DMS153 treated with DMSO at 0.1 percent for 48 hours (cell line): Measurements from ENCODE around the gene RUBCN.
"Not testable (repeated sequence)": the region's sequence is repeated elsewhere in the genome, so short reads cannot be mapped to it uniquely, and the experiment has no call there.

Experiments used
- DNase-seq: peaks from one replicate; lab custom pipeline; 2025; ENCODE audit not compliant: unreplicated experiment; lab: John Stamatoyannopoulos, UW

Gene RUBCN

GRCh38 chr3:197734667-197735318 is 1.9 kb downstream of the RUBCN start:
- no peak for DNase-seq

GRCh38 chr3:197733042-197733441 is 3.7 kb downstream of the RUBCN start:
- no peak for DNase-seq

- DNase-seq, result not testable (repeated sequence)
Observed at GRCh38 chr3:197731483-197731882, 5.2 kb downstream of the RUBCN start.

GRCh38 chr3:197730770-197731169 is 5.9 kb downstream of the RUBCN start:
- not testable (repeated sequence) for DNase-seq

GRCh38 chr3:197730200-197730599 is 6.5 kb downstream of the RUBCN start:
- DNase-seq, result no peak

GRCh38 chr3:197728487-197728886 is 8.2 kb downstream of the RUBCN start:
- no peak for DNase-seq

GRCh38 chr3:197727878-197728277 is 8.8 kb downstream of the RUBCN start:
- not testable (repeated sequence) for DNase-seq

- DNase-seq, result no peak
Observed at GRCh38 chr3:197722734-197723133, 14.0 kb downstream of the RUBCN start.

- no peak for DNase-seq
Observed at GRCh38 chr3:197720694-197721093, 16.0 kb downstream of the RUBCN start.

- no peak for DNase-seq
Observed at GRCh38 chr3:197718891-197719290, 17.8 kb downstream of the RUBCN start.

- no peak for DNase-seq
Observed at GRCh38 chr3:197714251-197714650, 22.5 kb downstream of the RUBCN start.

GRCh38 chr3:197713477-197713822 is 23.3 kb downstream of the RUBCN start:
- no peak for DNase-seq

GRCh38 chr3:197711973-197712707 is 24.6 kb downstream of the RUBCN start:
- no peak for DNase-seq

- DNase-seq, result not testable (repeated sequence)
Observed at GRCh38 chr3:197710965-197711364, 25.7 kb downstream of the RUBCN start.

GRCh38 chr3:197709135-197709534 is 27.6 kb downstream of the RUBCN start:
- DNase-seq, result no peak

GRCh38 chr3:197706658-197707057 is 30.0 kb downstream of the RUBCN start:
- DNase-seq, result no peak

- no peak for DNase-seq
Observed at GRCh38 chr3:197701841-197702240, 34.9 kb downstream of the RUBCN start.

- DNase-seq, result no peak
Observed at GRCh38 chr3:197700095-197700494, 36.6 kb downstream of the RUBCN start.

- DNase-seq, result no peak
Observed at GRCh38 chr3:197697355-197697754, 39.3 kb downstream of the RUBCN start.

- DNase-seq, result no peak
Observed at GRCh38 chr3:197694251-197694650, 42.5 kb downstream of the RUBCN start.

- DNase-seq, result no peak
Observed at GRCh38 chr3:197692641-197693040, 44.1 kb downstream of the RUBCN start.

GRCh38 chr3:197690754-197691153 is 46.0 kb downstream of the RUBCN start:
- no peak for DNase-seq

- DNase-seq, result no peak
Observed at GRCh38 chr3:197687570-197687969, 49.1 kb downstream of the RUBCN start.
